Neural crest cell (in vitro differentiated cells): Measurements from ENCODE around the gene PFKL. TPM values are rescaled to one million over a fixed set of nuclear protein-coding genes. Genes with fewer than 3 reads are reported as not detected.
"Not testable (repeated sequence)": the region's sequence is repeated elsewhere in the genome, so short reads cannot be mapped to it uniquely, and the experiment has no call there.

Experiments used
- DNase-seq: peaks from one replicate; pipeline ENCODE4 v3.0.0; 2021; ENCODE audit warnings: low read depth, mixed read lengths, low spot score
- H3K27ac Mint-ChIP-seq: one replicate; pipeline ENCODE4 v1.8.0; 2021; ENCODE audit warnings: mild to moderate bottlenecking, mixed read lengths; ENCODE audit not compliant: unreplicated experiment
- H3K27me3 Mint-ChIP-seq: 2 replicates; pipeline ENCODE4 v1.8.0; 2021; ENCODE audit warnings: low read depth, mild to moderate bottlenecking, mixed read lengths
- H3K36me3 Mint-ChIP-seq: 2 replicates; pipeline ENCODE4 v1.8.0; 2021; ENCODE audit warnings: low read depth, mild to moderate bottlenecking, mixed read lengths
- H3K4me1 Mint-ChIP-seq: 2 replicates; pipeline ENCODE4 v1.8.0; 2021; ENCODE audit warnings: mixed read lengths
- H3K4me3 Mint-ChIP-seq: one replicate; pipeline ENCODE4 v1.8.0; 2021; ENCODE audit warnings: mild to moderate bottlenecking, mixed read lengths
- H3K9me3 Mint-ChIP-seq: 2 replicates; pipeline ENCODE4 v1.8.0; 2021; ENCODE audit warnings: mixed read lengths
- CTCF ChIP-seq: fragments of 200-600 bp; sonication (generic); conservative IDR thresholded peaks from 2 replicates; pipeline ENCODE4 v1.5.0; 2021; ENCODE audit warnings: antibody characterized with exemption, mild to moderate bottlenecking
- total RNA-seq: library from RNA; stranded (reverse); gene quantifications from 2 replicates; pipeline ENCODE4 v1.2.1, GENCODE V29; 2021

The PFKL gene
- total RNA-seq, 1 donor from 2014 or later: 96.1 TPM

- Mint-ChIP-seq H3K36me3 (no peaks in the 10 kb centered on the region), H3K4me3 (no peak overlapping the region), H3K4me1 (no peaks in the 10 kb centered on the region), H3K9me3 (no peaks in the 10 kb centered on the region), H3K27ac (no peak overlapping the region), H3K27me3 (no peaks in the 10 kb centered on the region)
- DNase-seq: no peak
- TF ChIP-seq CTCF: no peak
Observed at GRCh38 chr21:44281801-44282200, 18.1 kb upstream of the PFKL start.

GRCh38 chr21:44282370-44282769 is 17.5 kb upstream of the PFKL start:
- no peak for DNase-seq
- Mint-ChIP-seq H3K4me1 (no peaks in the 10 kb centered on the region), H3K36me3 (no peaks in the 10 kb centered on the region), H3K4me3 (no peak overlapping the region), H3K9me3 (no peaks in the 10 kb centered on the region), H3K27me3 (no peaks in the 10 kb centered on the region), H3K27ac (no peak overlapping the region)
- no peak for TF ChIP-seq CTCF

- not testable (repeated sequence) for H3K4me3 Mint-ChIP-seq
Observed at GRCh38 chr21:44283211-44283785, 16.6 kb upstream of the PFKL start.

GRCh38 chr21:44283948-44284347 is 15.9 kb upstream of the PFKL start:
- no peaks in the 10 kb centered on the region for H3K36me3 Mint-ChIP-seq
- H3K27me3 Mint-ChIP-seq: no peaks in the 10 kb centered on the region
- no peak overlapping the region for H3K4me3 Mint-ChIP-seq
- H3K4me1 Mint-ChIP-seq: no peaks in the 10 kb centered on the region
- no peak for TF ChIP-seq CTCF
- H3K27ac Mint-ChIP-seq: peak overlapping the region; percentile 43
- no peaks in the 10 kb centered on the region for H3K9me3 Mint-ChIP-seq
- DNase-seq: no peak

More at GRCh38 chr21:44283211-44283785, 16.6 kb upstream of the PFKL start:
- DNase-seq, H3K36me3 Mint-ChIP-seq, H3K4me1 Mint-ChIP-seq, H3K9me3 Mint-ChIP-seq, H3K27me3 Mint-ChIP-seq: not testable (repeated sequence)
- peak overlapping the region; percentile 43 for H3K27ac Mint-ChIP-seq

GRCh38 chr21:44285138-44285992 is 14.5 kb upstream of the PFKL start, which contains the start of gene AIRE:
AIRE (plus strand) TSS chr21:44285876; CDS start chr21:44286007, 131 bp downstream.
- Mint-ChIP-seq H3K4me3 (no peak within 1 kb of the TSS), H3K27me3 (no peaks in the 10 kb centered on the region), H3K9me3 (no peaks in the 10 kb centered on the region), H3K27ac (no peak within 1 kb of the TSS), H3K4me1 (no peaks in the 10 kb centered on the region), H3K36me3 (no peaks in the 10 kb centered on the region)
- no peak for DNase-seq
- no peak for TF ChIP-seq CTCF
